GM12875 (cell line): ENCODE data around the gene KIAA1210.

Source experiments
- H3K4me3 ChIP-seq: one replicate; pipeline ENCODE4 v1.5.1; 2011; ENCODE audit warnings: low read depth, low read length, control low read depth
- CTCF ChIP-seq: IDR thresholded peaks from 2 replicates; pipeline ENCODE4 v1.5.1; 2011; ENCODE audit warnings: low read depth, mild to moderate bottlenecking, control low read depth, inconsistent platforms, low read length, moderate library complexity, borderline replicate concordance; ENCODE audit not compliant: insufficient read depth

Gene KIAA1210

GRCh38 chrX:119069128-119069527 is 58.5 kb downstream of the KIAA1210 start:
- TF ChIP-seq CTCF = no peak
- H3K4me3 ChIP-seq = no peak overlapping the region

- H3K4me3 ChIP-seq = no peak overlapping the region
- peak; percentile 45; the same call in 1 of the 2 replicates for TF ChIP-seq CTCF
Observed at GRCh38 chrX:119067023-119067739, 60.4 kb downstream of the KIAA1210 start.

- H3K4me3 ChIP-seq = no peak overlapping the region
- TF ChIP-seq CTCF = no peak
Observed at GRCh38 chrX:119063428-119063827, 64.2 kb downstream of the KIAA1210 start.

GRCh38 chrX:119062750-119063374 is 64.8 kb downstream of the KIAA1210 start:
- no peak for TF ChIP-seq CTCF
- no peak overlapping the region for H3K4me3 ChIP-seq

- no peak for TF ChIP-seq CTCF
- H3K4me3 ChIP-seq = no peak overlapping the region
Observed at GRCh38 chrX:119055687-119056086, 71.9 kb downstream of the KIAA1210 start.

GRCh38 chrX:119045884-119046283 is 81.7 kb downstream of the KIAA1210 start:
- H3K4me3 ChIP-seq = no peak overlapping the region
- TF ChIP-seq CTCF = no peak

GRCh38 chrX:119042996-119043395 is 84.6 kb downstream of the KIAA1210 start:
- TF ChIP-seq CTCF = no peak

More at GRCh38 chrX:119042996-119043395, 84.6 kb downstream of the KIAA1210 start:
- no peak overlapping the region for H3K4me3 ChIP-seq
